Loucy (cell line): Measurements from ENCODE around the gene GLOD4.
"Not testable (repeated sequence)": the region's sequence is repeated elsewhere in the genome, so short reads cannot be mapped to it uniquely, and the experiment has no call there.

Experiments used
- H2AFZ ChIP-seq: fragments of 200-600 bp; sonication (generic); 2 replicates; pipeline ENCODE4 v1.6.0; 2016; ENCODE audit warnings: antibody characterized with exemption, mild to moderate bottlenecking, low read length, moderate library complexity
- H3F3A ChIP-seq: fragments of 200-600 bp; 2 replicates; pipeline ENCODE4 v1.6.0; 2016; ENCODE audit warnings: antibody characterized with exemption, low read depth, mild to moderate bottlenecking
- H3K27me3 ChIP-seq: fragments of 200-600 bp; sonication (generic); 2 replicates; pipeline ENCODE4 v1.6.1; 2014; ENCODE audit warnings: low read length, mild to moderate bottlenecking; ENCODE audit not compliant: insufficient read depth, poor library complexity, severe bottlenecking
- H3K36me3 ChIP-seq: fragments of 200-600 bp; sonication (generic); 2 replicates; pipeline ENCODE4 v1.6.1; 2016; ENCODE audit warnings: low read length; ENCODE audit not compliant: insufficient read depth
- H3K4me1 ChIP-seq: fragments of 200-600 bp; sonication (generic); 2 replicates; pipeline ENCODE4 v1.5.1; 2014; ENCODE audit warnings: low read length, mild to moderate bottlenecking; ENCODE audit not compliant: insufficient read depth, poor library complexity, severe bottlenecking
- H3K4me2 ChIP-seq: fragments of 200-600 bp; sonication (generic); 2 replicates; pipeline ENCODE4 v1.6.0; 2014; ENCODE audit warnings: antibody characterized with exemption, low read length, low read depth, mild to moderate bottlenecking; ENCODE audit not compliant: poor library complexity, severe bottlenecking
- H3K4me3 ChIP-seq: fragments of 200-600 bp; sonication (generic); 2 replicates; pipeline ENCODE4 v1.5.1; 2014; ENCODE audit warnings: low read length, mild to moderate bottlenecking, mixed read lengths; ENCODE audit not compliant: poor library complexity, severe bottlenecking
- H3K79me2 ChIP-seq: fragments of 200-600 bp; sonication (generic); 2 replicates; pipeline ENCODE4 v1.6.1; 2014; ENCODE audit warnings: low read length; ENCODE audit not compliant: insufficient read depth
- H3K9ac ChIP-seq: fragments of 200-600 bp; sonication (generic); 2 replicates; pipeline ENCODE4 v1.6.0; 2014; ENCODE audit warnings: mild to moderate bottlenecking, low read depth, low read length, moderate library complexity; ENCODE audit not compliant: poor library complexity, severe bottlenecking
- H3K9me2 ChIP-seq: fragments of 200-600 bp; sonication (generic); replicated peaks from 2 replicates; pipeline ENCODE4 v1.6.1; 2016; ENCODE audit warnings: low read depth, low read length, mixed read lengths
- H3K9me3 ChIP-seq: fragments of 200-600 bp; sonication (generic); 2 replicates; pipeline ENCODE4 v1.6.1; 2014; ENCODE audit warnings: mild to moderate bottlenecking, antibody characterized with exemption, low read length, low read depth; ENCODE audit not compliant: insufficient read depth
- H4K20me1 ChIP-seq: fragments of 200-600 bp; sonication (generic); 2 replicates; pipeline ENCODE4 v1.6.0; 2014; ENCODE audit warnings: antibody characterized with exemption, low read length, mild to moderate bottlenecking; ENCODE audit not compliant: insufficient read depth, poor library complexity, severe bottlenecking
- EZH2phosphoT487 ChIP-seq: fragments of 200-600 bp; IDR thresholded peaks from 2 replicates; pipeline ENCODE4 v1.6.1; 2018; ENCODE audit warnings: antibody characterized with exemption, mild to moderate bottlenecking, moderate library complexity, borderline replicate concordance
- TF ChIP-seq, protein P1 (sequence below): fragments of 200-600 bp; sonication (generic); conservative IDR thresholded peaks from 2 replicates; pipeline ENCODE4 v1.5.1; 2014; ENCODE audit warnings: mild to moderate bottlenecking, antibody characterized with exemption, low read length

The GLOD4 gene

DNA sequence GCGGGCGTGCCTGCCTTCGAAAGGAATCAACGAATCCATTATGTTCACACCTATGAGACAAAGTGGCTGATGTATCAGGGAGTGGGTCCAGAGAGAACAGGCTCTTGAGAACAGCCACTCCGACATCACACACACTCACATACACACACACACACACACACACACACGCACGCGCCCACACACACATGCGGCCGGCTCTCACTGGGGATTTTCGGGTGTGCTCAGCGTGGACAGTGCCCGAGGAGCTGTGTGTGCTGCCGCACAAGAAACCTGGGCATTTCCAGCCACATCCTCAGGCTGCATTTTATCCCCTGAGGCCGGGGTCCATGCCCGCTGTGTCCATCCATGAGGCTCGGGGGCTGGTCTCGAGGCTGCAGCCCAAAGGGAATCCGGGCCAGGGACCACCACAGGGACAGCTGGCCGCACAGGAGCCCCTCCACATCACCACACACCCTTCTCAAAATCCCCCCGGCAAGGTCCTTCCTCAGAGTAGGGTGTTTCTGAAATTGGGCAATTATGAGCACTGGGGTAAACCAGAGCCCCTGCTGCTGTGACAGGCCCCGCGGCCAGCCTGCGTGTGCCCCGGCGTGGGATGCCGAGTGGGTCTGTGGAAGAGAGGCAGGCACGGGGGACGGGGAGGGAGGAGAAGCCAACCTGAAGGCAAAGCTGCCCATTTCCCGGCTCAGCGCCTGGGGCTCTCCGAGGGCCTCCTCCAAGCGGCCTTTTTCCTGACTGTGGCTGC lies 24.9 kb upstream of the GLOD4 start:
- no peak overlapping the region for H3K4me2 ChIP-seq
- no peaks in the 10 kb centered on the region for H3K4me1 ChIP-seq
- no peak for TF ChIP-seq EZH2phosphoT487
- TF ChIP-seq, protein P1, sequence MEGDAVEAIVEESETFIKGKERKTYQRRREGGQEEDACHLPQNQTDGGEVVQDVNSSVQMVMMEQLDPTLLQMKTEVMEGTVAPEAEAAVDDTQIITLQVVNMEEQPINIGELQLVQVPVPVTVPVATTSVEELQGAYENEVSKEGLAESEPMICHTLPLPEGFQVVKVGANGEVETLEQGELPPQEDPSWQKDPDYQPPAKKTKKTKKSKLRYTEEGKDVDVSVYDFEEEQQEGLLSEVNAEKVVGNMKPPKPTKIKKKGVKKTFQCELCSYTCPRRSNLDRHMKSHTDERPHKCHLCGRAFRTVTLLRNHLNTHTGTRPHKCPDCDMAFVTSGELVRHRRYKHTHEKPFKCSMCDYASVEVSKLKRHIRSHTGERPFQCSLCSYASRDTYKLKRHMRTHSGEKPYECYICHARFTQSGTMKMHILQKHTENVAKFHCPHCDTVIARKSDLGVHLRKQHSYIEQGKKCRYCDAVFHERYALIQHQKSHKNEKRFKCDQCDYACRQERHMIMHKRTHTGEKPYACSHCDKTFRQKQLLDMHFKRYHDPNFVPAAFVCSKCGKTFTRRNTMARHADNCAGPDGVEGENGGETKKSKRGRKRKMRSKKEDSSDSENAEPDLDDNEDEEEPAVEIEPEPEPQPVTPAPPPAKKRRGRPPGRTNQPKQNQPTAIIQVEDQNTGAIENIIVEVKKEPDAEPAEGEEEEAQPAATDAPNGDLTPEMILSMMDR = no peak
- H3K27me3 ChIP-seq = no peaks in the 10 kb centered on the region
- no peak overlapping the region for H3K4me3 ChIP-seq
- H3K36me3 ChIP-seq = no peaks in the 10 kb centered on the region
- no peak overlapping the region for H3K9ac ChIP-seq
- H2AFZ ChIP-seq = no peak overlapping the region
- no peaks in the 10 kb centered on the region for H3F3A ChIP-seq
- H4K20me1 ChIP-seq = no peaks in the 10 kb centered on the region
- H3K9me2 ChIP-seq = no peaks in the 10 kb centered on the region
- H3K79me2 ChIP-seq = no peaks in the 10 kb centered on the region
- no peaks in the 10 kb centered on the region; the same call in 1 of the 2 replicates for H3K9me3 ChIP-seq

DNA sequence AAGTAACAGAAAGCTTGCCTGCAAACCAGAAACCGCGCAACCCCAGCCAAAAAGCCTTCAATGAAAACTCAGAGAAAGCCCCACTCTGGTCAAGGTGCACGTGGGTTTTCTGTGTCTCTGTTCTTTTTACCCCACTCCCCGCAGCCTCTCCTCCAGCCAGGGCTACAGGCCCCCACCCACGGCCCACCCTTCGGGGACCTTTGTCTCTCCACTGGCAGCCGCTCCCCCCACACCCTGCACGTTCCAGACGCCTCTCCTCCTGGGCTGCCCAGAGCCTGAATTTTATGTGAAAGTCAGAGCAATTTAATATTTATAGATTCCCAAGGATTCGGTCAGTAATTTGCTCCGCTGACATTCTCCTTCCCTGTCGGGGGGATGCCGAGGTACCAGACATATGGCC lies 24.3 kb upstream of the GLOD4 start:
- Histone ChIP-seq H3K4me3 (no peak overlapping the region), H3K4me2 (no peak overlapping the region), H3F3A (no peaks in the 10 kb centered on the region), H3K9me3 (no peaks in the 10 kb centered on the region; the same call in 1 of the 2 replicates), H3K27me3 (no peaks in the 10 kb centered on the region), H3K79me2 (no peaks in the 10 kb centered on the region), H2AFZ (no peak overlapping the region), H3K9me2 (no peaks in the 10 kb centered on the region), H3K9ac (no peak overlapping the region), H3K36me3 (no peaks in the 10 kb centered on the region), H3K4me1 (no peaks in the 10 kb centered on the region), H4K20me1 (no peaks in the 10 kb centered on the region)
- TF ChIP-seq, protein P1 = no peak
- no peak for TF ChIP-seq EZH2phosphoT487

DNA sequence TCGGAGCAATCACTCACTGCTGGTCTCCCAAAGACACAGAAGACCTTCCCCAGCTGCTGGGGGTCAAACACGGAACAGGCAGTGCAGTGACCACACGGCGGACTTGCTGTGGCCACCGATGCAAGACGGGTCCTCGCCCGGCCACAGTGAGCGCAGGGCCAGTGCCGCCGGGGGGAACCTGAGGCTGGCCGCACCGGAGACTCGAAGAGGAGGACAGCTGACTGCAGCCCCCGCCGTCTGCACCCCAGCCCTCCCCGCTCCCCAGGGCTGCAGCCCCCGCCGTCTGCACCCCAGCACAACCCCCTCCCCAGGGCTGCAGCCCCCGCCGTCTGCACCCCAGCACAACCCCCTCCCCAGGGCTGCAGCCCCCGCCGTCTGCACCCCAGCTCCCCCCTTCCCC lies 23.8 kb upstream of the GLOD4 start:
- H3K9me3 ChIP-seq, H4K20me1 ChIP-seq, H3K36me3 ChIP-seq, H2AFZ ChIP-seq, H3K4me3 ChIP-seq, H3K79me2 ChIP-seq, H3K4me1 ChIP-seq, H3K9ac ChIP-seq, H3K27me3 ChIP-seq, H3F3A ChIP-seq, H3K9me2 ChIP-seq, H3K4me2 ChIP-seq: not testable (repeated sequence)
